Hematopoietic multipotent progenitor cell (in vitro differentiated cells): ENCODE data around the gene PTH. TPM values are rescaled to one million over a fixed set of nuclear protein-coding genes. Genes with fewer than 3 reads are reported as not detected.

Source experiments
- DNase-seq, 3 donors: peaks; one replicate each; pipeline ENCODE4 v3.0.0-alpha.2; 2011 to 2015; ENCODE audit warnings: low read depth in 2 of 3, low spot score in 2 of 3
- total RNA-seq: library from RNA; depleted of rRNA; stranded (reverse); fragments of >200 nt; gene quantifications from one replicate; pipeline ENCODE4 v1.2.3, GENCODE V29; 2012

The PTH gene
- total RNA-seq: not detected

DNA sequence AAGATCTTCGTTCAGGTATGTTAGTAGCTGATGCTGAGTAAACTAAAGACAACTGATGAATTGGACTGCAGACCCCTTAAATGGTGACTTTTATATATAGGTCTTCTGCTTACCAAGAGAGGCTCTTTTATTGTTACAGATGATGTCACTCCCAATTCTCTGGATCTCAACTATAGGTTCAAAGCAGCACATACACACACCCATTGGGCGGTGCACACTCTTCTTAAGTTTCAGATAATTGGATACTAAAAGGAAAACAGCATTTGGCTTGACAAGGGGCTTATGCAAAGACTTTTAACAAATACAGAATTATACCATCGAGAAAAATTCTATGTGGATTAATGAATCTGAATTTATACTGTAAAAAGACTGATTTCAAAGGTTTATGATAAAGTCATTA is at the start of gene PTH:
TSS of gene PTH (minus strand) at position 69 of the 400 bp plus-strand sequence. CDS start 3,142 bp downstream, outside the sequence.
- DNase-seq: no peak

DNA sequence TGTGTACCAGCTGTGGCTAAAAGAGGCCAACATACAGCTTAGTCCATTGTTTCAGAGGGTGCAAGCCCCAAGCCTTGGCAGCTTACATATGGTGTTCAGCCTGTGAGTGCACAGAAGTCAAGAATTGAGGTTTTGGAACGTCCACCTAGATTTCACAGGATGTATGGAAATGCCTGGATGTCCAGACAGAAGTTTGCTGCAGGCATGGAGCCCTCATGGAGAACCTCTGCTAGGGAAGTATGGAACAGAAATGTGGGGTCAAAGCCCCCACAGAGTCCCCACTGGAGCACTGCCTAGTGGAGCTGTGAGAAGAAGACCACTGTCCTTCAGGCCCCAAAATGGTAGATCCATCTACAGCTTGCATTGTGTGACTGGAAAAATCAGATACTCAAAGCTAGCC is 42.2 kb upstream of the PTH start:
- DNase-seq: no peak

DNA sequence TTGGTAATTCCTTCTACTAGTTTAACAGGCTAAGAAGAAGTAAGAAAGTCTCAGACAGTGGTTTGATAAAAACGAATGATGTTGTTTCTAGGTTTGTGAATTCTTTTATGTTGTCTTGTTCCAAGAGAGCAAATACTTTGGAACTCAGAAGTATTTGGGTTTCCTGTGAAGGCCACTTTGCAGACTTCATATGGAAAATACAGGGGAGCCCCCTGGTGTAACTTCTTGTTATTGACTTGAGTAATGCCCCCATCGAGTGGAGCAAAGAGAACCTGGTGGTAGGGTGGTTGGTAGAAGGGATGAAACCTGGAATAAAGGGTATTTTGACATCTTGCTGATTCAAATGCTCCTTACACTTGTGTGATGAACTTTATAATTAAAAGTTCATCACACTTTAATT is 40.0 kb upstream of the PTH start:
- DNase-seq: no peak

DNA sequence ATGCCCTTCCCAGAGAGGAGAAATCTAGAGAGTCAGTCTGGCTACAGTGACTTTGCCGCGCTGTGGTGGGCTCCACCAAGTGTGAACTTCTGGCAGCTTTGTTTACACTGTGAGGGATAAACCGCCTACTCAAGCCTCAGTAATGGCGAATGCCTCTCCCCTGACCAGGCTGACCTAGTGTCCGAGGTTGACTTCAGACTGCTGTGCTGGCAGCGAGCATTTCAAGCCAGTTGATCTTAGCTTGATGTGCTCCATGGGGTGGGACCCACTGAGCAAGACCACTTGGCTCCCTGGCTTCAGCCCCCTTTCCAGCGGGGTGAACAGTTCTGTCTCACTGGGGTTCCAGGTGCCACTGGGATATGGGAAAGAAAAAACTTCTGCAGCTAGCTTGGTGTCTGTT is 38.6 kb upstream of the PTH start:
- DNase-seq: no peak

DNA sequence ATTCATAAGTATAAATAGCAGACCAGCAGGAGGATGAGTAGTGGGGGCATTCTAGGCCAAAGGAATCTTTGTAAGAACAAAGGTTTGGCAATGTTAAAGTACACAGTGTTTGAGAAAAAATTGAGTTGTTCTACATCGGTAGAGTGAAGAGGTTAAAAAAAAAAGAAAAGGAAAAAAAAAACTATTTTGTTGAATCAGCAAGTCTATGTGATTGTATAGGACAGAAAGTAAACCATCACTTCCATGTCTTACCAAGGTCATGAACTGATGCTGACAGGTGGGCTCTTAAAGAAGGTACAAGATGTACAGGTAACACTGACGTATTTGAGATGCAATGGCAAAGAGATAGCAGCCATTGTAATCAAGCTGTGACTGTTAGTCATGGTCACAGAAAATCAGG is 29.5 kb upstream of the PTH start:
- no peak for DNase-seq

DNA sequence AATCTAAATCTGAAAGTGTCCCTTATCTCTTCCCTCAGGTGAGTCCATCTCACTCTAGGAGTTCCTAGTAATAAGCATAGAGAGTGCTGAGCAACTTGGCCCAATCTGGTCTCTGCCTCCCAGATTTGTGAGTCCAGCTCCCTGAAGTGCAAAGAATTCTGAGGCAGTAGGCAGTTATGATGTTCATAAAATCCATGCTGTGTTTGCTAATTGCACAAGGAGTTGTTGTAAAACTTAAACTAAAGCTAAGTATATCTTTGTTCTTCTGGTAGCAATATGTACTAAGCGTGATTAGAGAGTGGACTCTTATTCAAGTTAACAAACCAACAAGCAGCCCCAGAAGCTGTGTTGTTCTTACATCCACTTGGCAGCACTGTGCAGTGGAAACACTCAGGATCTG is 7.6 kb upstream of the PTH start:
- DNase-seq: no peak

DNA sequence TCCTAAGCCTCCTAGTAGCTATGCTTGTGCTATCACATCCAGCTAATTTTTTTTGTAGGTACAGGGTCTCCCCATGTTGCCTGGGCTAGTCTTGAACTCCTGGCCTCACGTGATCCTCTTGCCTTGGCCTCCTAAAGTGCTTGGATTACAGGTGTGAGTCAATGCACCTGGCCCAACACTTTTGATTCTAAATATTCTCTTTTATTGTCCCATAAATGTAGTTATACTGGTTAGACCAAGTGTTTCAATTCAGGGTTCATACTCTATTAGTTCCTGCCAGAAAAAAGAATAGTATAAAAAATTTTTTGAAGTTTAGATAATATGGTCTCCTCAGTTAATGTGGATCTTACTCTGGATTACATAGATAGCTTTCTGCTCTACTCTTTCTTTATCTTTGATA is 6.7 kb upstream of the PTH start:
- DNase-seq: no peak

DNA sequence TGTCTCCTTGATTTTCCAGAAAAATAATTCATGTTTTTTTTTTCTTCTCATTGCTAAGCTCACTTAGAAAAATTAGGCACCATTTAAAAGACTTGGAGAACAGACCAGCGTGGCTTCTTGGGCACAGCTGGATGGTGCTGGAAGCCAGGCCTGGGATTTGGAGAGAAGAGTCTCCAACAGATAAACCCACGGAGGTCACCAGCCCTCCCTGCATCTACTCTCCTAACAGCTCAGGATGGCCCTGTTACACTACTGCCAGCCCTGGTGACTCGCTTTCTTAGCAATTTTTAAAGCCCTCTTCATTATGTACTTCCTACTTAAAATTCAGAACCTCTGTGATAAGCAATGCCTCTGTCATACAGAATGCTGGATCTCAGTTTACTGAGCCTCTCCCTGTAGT is 1.7 kb downstream of the PTH start:
- DNase-seq: no peak

DNA sequence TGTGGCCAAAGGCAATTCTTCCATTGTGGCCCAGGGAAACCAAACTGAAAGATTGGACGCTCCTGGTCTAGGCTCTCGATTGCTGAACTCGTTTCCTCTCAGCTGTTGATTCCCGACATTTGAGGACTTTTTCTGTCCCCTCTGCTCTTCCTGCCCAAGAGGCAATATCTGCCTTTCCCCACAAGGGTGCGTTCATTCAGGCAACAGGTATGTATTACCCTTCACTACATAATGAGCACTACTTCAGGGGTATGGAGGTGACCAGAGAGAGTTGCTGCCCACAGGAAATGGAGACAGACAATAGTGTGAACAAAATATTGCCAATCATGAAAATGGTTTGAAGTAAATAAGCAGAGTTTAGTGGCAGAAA is 8.2 kb downstream of the PTH start:
- DNase-seq: peak in 2 of 3 donors; percentile 17 to 32

DNA sequence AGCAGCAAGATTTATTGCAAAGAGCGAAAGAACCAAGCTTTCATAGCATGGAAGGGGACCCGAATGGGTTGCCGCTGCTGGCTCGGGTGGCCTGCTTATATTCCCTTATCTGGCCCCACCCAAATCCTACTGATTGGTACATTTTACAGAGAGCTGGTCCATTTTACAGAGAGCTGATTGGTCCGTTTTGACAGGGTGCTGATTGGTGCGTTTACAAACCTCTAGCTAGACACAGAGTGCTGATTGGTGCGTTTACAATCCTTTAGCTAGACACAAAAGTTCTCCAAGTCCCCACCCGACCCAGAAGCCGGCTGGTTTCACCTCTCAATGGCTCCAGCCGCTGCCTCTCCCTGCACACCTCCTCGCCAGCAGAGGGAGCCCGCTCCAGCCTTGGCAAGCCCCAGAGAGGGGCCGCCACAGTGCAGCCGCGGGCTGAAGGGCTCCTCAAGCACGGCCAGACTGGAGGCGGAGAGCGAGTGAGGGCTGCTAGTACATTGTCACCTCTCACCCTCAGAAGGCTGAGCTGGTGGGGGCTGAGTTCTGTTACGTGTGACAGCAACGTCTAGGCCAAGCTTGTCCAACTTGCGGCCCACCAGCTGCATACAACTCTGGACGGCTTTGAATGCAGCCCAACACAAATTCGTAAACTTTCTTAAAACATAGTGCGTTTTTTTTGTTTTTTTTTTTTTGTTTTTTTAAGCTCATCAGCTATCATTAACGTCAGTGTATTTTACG is 8.7 kb downstream of the PTH start:
- peak in 2 of 3 donors; percentile 60 to 66 for DNase-seq

DNA sequence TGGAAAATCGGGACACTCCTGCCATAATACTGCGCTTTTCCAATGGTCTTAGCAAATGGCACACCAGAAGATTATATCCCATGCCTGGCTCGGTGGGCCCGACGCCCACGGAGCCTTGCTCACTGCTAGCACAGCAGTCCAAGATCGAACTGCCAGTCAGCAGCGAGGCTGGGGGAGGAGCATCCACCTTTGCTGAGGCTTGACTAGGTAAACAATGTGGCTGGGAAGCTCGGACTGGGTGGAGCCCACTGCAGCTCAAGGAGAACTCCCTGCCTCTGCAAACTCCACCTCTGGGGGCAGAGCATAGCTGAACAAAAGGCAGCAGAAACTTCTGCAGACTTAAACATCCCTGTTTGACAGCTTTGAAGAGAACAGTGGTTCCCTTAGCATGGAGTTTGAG is 15.6 kb downstream of the PTH start:
- DNase-seq: no peak

DNA sequence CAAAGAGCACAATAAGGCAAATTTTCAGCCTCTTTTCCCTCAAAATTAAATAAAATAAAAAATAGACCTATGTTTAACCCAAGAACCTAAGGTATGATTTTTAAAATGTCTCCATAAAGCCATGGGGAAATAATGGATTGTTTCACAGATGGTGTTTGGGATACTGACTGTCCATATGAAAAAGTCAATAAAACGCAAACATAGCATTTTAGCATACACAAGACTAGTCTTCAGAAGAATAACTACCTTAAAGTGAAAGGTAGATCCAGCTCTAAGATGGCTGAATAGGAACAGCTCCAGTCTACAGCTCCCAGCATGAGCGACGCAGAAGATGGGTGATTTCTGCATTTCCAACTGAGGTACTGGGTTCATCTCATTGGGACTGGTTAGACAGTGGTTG is 16.1 kb downstream of the PTH start:
- DNase-seq: no peak

DNA sequence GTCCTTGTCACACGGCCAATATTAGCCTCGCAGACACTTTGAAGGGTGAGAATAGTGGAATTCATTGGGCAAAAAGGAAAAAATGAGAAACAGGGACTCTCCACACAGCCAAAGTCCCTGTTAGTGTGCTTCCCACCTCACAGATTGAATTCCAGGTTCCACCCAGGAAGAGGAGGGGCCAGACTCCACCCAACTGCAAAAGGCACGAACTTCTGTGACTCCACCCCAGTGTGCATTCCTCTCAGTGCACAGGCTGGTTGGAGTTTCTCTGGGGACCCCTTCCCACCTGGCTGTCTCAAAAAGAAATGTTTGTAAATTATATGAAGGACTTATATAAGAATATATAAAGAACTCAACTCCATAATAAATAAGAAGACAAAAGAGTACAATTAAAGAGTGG is 20.7 kb downstream of the PTH start:
- no peak for DNase-seq

DNA sequence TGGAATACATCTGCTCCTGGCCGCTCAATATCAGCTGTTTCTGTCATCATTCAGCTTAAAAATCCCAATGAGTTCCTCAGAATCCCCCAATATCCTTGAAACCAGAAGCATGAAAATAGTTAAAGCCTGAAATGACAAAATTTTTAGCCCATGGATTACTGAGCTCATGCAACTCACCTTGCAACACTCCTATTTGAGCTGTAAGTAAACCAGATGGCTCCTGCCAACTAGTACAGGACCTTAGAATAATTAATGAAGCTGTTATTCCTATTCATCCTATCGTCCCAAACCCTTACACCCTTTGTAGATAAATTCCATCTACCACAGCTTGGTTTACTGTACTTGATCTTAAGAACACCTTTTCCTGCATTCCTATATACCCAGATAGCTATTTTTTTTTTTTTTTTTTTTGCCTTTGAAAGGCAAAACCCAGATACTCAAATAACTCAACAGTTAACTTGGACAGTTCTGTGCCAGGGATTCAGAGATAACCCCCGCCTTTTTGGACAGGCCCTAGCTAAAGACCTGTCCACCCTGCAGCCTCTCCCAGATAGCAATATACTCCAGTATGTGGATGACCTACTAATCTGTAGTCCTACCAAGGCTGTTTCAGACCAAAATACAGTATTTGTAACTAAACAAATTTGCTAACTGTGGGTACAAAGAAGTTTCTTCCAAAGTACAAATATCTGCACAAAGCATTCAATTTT is 22.6 kb downstream of the PTH start:
- DNase-seq: no peak

DNA sequence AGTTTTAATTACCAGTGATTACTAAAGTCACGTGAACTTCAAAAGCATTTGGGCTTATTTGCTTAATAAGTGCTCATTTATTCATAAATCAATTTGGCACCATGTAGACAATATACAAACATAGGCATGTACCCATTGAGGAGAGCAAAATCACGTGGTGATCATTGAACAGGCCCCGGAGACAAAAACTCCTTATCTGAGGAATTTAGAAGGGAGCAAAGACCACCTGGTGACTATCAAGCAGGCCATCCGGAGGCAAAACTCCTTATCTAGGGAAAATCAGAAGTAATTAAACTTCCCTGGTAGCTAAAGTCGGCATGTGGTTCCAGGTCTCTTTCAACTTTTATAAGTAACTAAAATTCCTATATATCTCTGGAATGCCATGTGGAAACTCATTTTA is 27.0 kb downstream of the PTH start:
- no peak for DNase-seq

DNA sequence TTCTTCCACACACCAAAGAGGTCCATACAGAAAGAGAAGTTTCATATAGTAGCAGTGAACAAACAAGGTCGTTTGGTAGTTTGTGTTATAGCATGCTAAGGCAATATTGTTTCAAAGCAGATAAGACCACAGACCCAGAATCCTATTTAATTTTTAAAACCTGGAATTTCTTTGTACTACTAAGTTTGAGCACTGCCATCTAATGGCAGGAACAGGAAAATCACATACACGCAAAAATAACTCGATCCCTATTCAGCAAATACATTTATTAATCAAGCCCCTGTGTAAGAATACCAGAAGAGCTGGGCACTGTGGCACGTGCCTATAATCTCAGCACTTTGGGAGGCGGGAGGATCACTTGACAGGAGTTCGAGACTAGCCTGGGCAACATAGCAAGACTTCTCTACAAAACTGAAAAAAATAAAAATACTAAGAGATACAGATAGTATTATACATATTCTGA is 29.9 kb downstream of the PTH start:
- DNase-seq: peak in 1 of 3 donors; percentile 26

DNA sequence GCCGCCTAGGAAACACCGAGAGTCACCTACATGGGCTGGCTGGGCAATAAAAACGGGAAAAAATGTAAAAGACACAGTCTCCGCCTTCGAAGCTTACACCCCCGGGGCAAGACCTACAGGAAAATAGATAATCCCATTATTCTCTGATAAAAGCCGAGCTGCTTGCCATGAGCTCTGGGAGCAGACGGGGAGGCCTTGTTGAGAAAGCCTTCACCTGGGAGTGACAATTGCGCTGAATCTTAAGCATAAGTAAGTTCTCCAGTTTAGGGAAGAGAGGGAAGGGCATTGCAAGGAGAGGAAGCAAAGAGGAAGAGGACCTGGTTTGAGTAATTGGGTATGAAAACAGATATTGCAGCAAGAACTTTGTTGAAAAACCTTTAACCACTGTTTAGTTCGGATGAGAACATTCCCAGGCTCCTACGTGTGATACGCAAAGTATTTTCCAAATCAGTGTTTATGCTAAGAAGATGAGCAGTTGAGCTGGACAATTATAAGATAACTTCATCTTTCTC is 32.0 kb downstream of the PTH start:
- DNase-seq: no peak

DNA sequence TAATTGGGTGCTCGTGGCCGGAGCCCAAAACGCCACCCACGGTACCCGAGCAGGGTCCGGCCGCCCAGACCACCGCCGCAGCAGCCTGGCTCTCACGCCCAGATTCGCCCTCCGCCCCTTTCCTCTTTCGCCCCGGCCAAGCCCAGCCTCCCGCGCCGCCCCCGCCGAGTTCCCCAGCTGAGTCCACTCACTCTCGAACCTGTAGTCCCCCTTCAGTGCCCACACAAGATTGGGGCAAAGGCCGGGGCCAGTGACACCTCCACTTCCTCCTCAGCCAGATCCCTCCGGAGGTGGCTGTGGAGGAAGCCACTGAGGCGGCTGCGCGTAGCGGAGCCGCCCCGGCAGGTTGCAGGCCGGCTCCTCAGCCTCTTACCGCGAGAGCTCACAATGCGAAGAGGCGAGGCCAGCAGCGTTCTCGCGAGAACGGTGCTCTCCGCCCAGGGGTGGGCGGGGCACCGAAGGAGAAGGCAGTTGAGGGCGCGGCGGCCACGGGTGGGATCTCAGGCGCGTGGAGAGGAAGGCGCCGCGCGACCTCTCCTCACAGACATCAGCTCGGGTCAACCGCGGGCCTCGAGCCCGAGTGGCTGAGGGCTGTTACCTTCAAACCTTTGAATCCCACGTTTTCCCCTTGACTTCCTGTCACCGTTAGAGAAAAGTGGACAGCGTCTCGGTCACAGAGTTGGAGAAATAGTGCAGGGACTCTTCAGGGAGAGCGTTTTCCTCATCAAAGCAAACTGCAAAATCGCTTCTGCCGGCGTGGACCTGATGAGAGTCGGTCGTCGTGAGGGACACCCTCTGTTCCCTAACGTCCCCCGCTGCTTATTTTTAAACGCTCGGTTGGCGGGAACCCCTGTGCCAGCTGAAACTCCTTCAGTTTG is 32.7 kb downstream of the PTH start, which contains the start of gene BTBD10:
TSS of gene BTBD10 (minus strand) at position 322 of the 878 bp plus-strand sequence. CDS start 18,098 bp downstream, outside the sequence.
- peak; percentile 90 to 98 (median 97) for DNase-seq

DNA sequence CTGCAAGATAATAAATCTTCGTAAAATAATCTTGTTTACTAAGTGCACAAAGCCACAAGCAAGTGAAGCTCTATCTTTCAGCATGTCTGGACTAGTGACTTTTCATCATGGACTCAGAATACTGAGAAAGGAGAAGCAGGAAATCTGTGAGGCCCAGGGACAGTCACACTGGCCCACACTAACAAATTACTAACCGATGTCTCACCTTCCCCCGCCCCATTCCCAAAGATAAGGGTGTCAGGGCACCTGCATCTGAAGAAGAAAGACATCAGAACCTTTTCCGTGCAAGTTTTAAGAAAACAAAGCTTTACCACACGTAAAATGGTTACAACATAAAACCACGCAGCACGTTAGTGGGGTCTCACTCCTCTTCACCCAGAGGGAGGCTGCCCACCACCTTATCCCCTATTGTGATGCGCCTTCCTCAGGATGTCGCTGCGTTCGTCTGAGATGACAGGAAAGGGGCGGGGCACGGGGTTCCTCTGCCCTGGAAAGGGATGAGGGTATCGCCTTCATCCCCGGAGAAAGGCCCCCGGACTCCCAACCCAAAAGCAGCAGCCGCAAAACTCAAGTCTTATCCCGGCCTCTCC is 33.4 kb downstream of the PTH start:
- DNase-seq: peak in 2 of 3 donors; percentile 48 to 54

DNA sequence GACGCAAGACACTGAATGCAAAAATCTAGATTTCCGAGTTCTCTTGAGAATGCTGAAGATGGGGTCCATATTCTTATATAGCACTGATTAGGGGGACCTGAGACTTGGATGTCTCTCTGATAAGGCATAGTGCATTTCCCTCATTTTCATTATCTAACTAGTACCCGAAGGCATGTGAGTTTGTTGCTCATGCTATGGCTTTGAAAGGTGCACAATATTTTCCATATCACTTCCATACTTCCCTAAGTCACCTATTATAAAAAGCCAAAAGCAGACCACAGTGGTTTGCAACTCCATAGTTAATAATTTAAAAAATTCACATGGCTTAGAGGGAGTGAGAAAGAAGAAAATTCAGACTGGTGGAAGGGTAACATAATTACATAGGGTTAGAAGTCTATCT is 34.5 kb downstream of the PTH start:
- DNase-seq: no peak
